Neural cell (in vitro differentiated cells): Measurements from ENCODE around the gene SDS. TPM values are rescaled to one million over a fixed set of nuclear protein-coding genes. Genes with fewer than 3 reads are reported as not detected.

Experiments used
- H2AFZ ChIP-seq: fragments of 200-600, 300-800 bp; sonication (generic), shearing (Covaris generic); 2 replicates; pipeline ENCODE4 v1.6.0; 2014; ENCODE audit warnings: low read depth, mild to moderate bottlenecking, antibody characterized with exemption, low read length, moderate library complexity
- H3F3A ChIP-seq: fragments of 200-600 bp; shearing (Covaris generic); 2 replicates; pipeline ENCODE4 v1.6.1; 2016; ENCODE audit warnings: mild to moderate bottlenecking, moderate library complexity, mixed read lengths, antibody characterized with exemption, low read length; ENCODE audit not compliant: insufficient read depth, poor library complexity, severe bottlenecking
- H3K27ac ChIP-seq: fragments of 200-600, 300-800 bp; sonication (generic), shearing (Covaris generic); 2 replicates; pipeline ENCODE4 v1.5.1; 2014; ENCODE audit warnings: mild to moderate bottlenecking, low read length, moderate library complexity
- H3K27me3 ChIP-seq: fragments of 300-800, 200-600 bp; sonication (generic), shearing (Covaris generic); 2 replicates; pipeline ENCODE4 v1.6.0; 2014; ENCODE audit warnings: mild to moderate bottlenecking, low read depth, low read length, moderate library complexity; ENCODE audit not compliant: insufficient read depth
- H3K36me3 ChIP-seq: fragments of 300-800, 200-600 bp; sonication (generic), shearing (Covaris generic); 2 replicates; pipeline ENCODE4 v1.5.1; 2014; ENCODE audit warnings: mild to moderate bottlenecking, antibody characterized with exemption, low read length, moderate library complexity; ENCODE audit not compliant: insufficient read depth
- H3K4me2 ChIP-seq: fragments of 300-800, 200-600 bp; sonication (generic), shearing (Covaris generic); 2 replicates; pipeline ENCODE4 v1.6.0; 2014; ENCODE audit warnings: mild to moderate bottlenecking, low read length
- H3K4me3 ChIP-seq: fragments of 300-800, 200-600 bp; sonication (generic), shearing (Covaris generic); 2 replicates; pipeline ENCODE4 v1.5.1; 2014; ENCODE audit warnings: mild to moderate bottlenecking, low read length, moderate library complexity
- H3K79me2 ChIP-seq: fragments of 200-600 bp; shearing (Covaris generic); replicated peaks from 2 replicates; pipeline ENCODE4 v1.6.0; 2014; ENCODE audit warnings: mild to moderate bottlenecking, low read length, moderate library complexity; ENCODE audit not compliant: insufficient read depth
- H3K9ac ChIP-seq: fragments of 300-800, 200-600 bp; sonication (generic), shearing (Covaris generic); 2 replicates; pipeline ENCODE4 v1.6.1; 2016; ENCODE audit warnings: mild to moderate bottlenecking, low read length, mixed read lengths
- H3K9me2 ChIP-seq: fragments of 200-600 bp; shearing (Covaris generic); 2 replicates; pipeline ENCODE4 v1.6.1; 2016; ENCODE audit warnings: mild to moderate bottlenecking, low read length, mixed read lengths; ENCODE audit not compliant: insufficient read depth
- H3K9me3 ChIP-seq: fragments of 200-600, 300-800 bp; sonication (generic), shearing (Covaris generic); 2 replicates; pipeline ENCODE4 v1.6.1; 2016; ENCODE audit warnings: mild to moderate bottlenecking, mixed run types, low read length, moderate library complexity, mixed read lengths
- H4K20me1 ChIP-seq: fragments of 200-600 bp; shearing (Covaris generic); 2 replicates; pipeline ENCODE4 v1.6.1; 2016; ENCODE audit warnings: mild to moderate bottlenecking, mixed run types; ENCODE audit not compliant: insufficient read depth
- CTCF ChIP-seq: fragments of 450-650 bp; IDR thresholded peaks from 2 replicates; pipeline ENCODE4 v1.5.1; 2014; ENCODE audit warnings: antibody characterized with exemption, mild to moderate bottlenecking, moderate library complexity; ENCODE audit not compliant: poor library complexity, severe bottlenecking
- EP300 ChIP-seq: fragments of 450-650 bp; conservative IDR thresholded peaks from 2 replicates; pipeline ENCODE4 v1.6.1; 2014; ENCODE audit warnings: antibody characterized with exemption, mild to moderate bottlenecking, moderate library complexity; ENCODE audit not compliant: poor library complexity, severe bottlenecking
- EZH2 ChIP-seq: fragments of 200-600, 300-800 bp; shearing (Covaris generic), sonication (generic); IDR thresholded peaks from 2 replicates; pipeline ENCODE4 v1.6.1; 2014; ENCODE audit warnings: antibody characterized with exemption, low read length, borderline replicate concordance, mild to moderate bottlenecking; ENCODE audit not compliant: insufficient read depth, poor library complexity, severe bottlenecking
- MXI1 ChIP-seq: fragments of 450-650 bp; conservative IDR thresholded peaks from 2 replicates; pipeline ENCODE4 v1.6.1; 2014; ENCODE audit warnings: antibody characterized with exemption, mild to moderate bottlenecking; ENCODE audit not compliant: poor library complexity, severe bottlenecking
- POLR2AphosphoS5 ChIP-seq: IDR thresholded peaks from 2 replicates; pipeline ENCODE4 v1.6.1; 2012
- RAD21 ChIP-seq: fragments of 450-650 bp; conservative IDR thresholded peaks from 2 replicates; pipeline ENCODE4 v1.6.1; 2014; ENCODE audit warnings: antibody characterized with exemption, mild to moderate bottlenecking, moderate library complexity
- REST ChIP-seq: IDR thresholded peaks from 2 replicates; pipeline ENCODE4 v1.6.1; 2012; ENCODE audit warnings: borderline replicate concordance
- SMC3 ChIP-seq: fragments of 450-650 bp; conservative IDR thresholded peaks from 2 replicates; pipeline ENCODE4 v1.6.1; 2014; ENCODE audit warnings: antibody characterized with exemption, mild to moderate bottlenecking, moderate library complexity; ENCODE audit not compliant: poor library complexity
- TAF1 ChIP-seq: IDR thresholded peaks from 2 replicates; pipeline ENCODE4 v1.6.1; 2012; ENCODE audit warnings: low read depth
- polyA plus RNA-seq: library from polyadenylated mRNA; depleted of rRNA; stranded (reverse); fragments of >200 nt; gene quantifications from 2 replicates; pipeline ENCODE4 v1.2.3, GENCODE V29; 2014

Gene SDS
- polyA plus RNA-seq, 1 donor from 2014 or later: not detected

GRCh38 chr12:113397497-113398197 lies 6.0 kb downstream of the SDS start:
- Histone ChIP-seq H3K9ac (no peak overlapping the region), H3K79me2 (no peaks in the 10 kb centered on the region), H3K36me3 (no peaks in the 10 kb centered on the region), H3K9me2 (no peaks in the 10 kb centered on the region), H3F3A (no peaks in the 10 kb centered on the region), H3K27me3 (no peaks in the 10 kb centered on the region), H3K9me3 (no peaks in the 10 kb centered on the region), H4K20me1 (no peaks in the 10 kb centered on the region), H2AFZ (no peak overlapping the region), H3K4me2 (no peak overlapping the region), H3K27ac (no peak overlapping the region), H3K4me3 (no peak overlapping the region)
- no peak for TF ChIP-seq EZH2
- no peak for TF ChIP-seq POLR2AphosphoS5

- Histone ChIP-seq H3K79me2 (no peaks in the 10 kb centered on the region), H3F3A (no peaks in the 10 kb centered on the region), H3K4me3 (no peak overlapping the region), H3K27ac (no peak overlapping the region), H3K9me3 (no peaks in the 10 kb centered on the region), H3K27me3 (no peaks in the 10 kb centered on the region), H2AFZ (no peak overlapping the region), H3K9ac (no peak overlapping the region), H3K4me2 (no peak overlapping the region), H4K20me1 (no peaks in the 10 kb centered on the region), H3K36me3 (no peaks in the 10 kb centered on the region), H3K9me2 (no peaks in the 10 kb centered on the region)
- TF ChIP-seq REST: no peak
- no peak for TF ChIP-seq EP300
- no peak for TF ChIP-seq MXI1
- TF ChIP-seq SMC3: no peak
- TF ChIP-seq TAF1: no peak
- no peak for TF ChIP-seq EZH2
- TF ChIP-seq POLR2AphosphoS5: no peak
- TF ChIP-seq CTCF: no peak
- TF ChIP-seq RAD21: no peak
These were observed 6.7 kb downstream of the SDS start for GRCh38 chr12:113396828-113397496.
